ENCODE results near the gene DOP1A.

DNA sequence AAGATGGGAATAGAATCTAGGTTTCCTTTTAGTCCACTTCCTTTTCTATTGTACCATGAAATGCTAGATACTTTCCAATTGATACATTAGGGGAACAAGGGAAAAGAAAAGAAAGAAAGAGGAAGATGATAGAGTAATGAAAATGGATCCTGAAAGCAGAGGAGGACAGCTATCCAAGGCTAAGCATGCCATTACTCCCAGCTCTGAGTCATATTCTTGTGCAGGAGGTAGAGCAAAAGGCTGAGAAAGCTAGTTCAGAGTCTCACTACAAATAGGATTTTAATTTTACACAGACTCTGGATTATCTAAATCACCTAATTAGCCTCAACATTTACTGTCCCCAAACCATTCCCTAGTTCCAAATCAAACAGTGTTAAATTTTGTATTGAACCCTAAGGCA, 149.3 kb downstream of the DOP1A start:
- TF ChIP-seq, protein P1, sequence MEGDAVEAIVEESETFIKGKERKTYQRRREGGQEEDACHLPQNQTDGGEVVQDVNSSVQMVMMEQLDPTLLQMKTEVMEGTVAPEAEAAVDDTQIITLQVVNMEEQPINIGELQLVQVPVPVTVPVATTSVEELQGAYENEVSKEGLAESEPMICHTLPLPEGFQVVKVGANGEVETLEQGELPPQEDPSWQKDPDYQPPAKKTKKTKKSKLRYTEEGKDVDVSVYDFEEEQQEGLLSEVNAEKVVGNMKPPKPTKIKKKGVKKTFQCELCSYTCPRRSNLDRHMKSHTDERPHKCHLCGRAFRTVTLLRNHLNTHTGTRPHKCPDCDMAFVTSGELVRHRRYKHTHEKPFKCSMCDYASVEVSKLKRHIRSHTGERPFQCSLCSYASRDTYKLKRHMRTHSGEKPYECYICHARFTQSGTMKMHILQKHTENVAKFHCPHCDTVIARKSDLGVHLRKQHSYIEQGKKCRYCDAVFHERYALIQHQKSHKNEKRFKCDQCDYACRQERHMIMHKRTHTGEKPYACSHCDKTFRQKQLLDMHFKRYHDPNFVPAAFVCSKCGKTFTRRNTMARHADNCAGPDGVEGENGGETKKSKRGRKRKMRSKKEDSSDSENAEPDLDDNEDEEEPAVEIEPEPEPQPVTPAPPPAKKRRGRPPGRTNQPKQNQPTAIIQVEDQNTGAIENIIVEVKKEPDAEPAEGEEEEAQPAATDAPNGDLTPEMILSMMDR (IDR thresholded peaks at IDR 0.05) = no peak
- TF ChIP-seq POLR2AphosphoS5 (IDR thresholded peaks at IDR 0.05) = no peak
- no peak for TF ChIP-seq POLR2A (IDR thresholded peaks at IDR 0.05; ENCODE audit: low read depth)
